Naive thymus-derived CD4-positive, alpha-beta T cell (primary cell): ENCODE data around the gene TBX6. TPM values are rescaled to one million over a fixed set of nuclear protein-coding genes. Genes with fewer than 3 reads are reported as not detected.
A peak's percentile ranks its signal among the peaks of the same experiment; 100 is the strongest.

Experiments used
- ATAC-seq: fragments of 150-1000 bp; cut with Tn5 transposase; 2 replicates; pipeline ENCODE4 v1.10.0; 2021; ENCODE audit warnings: mild to moderate bottlenecking, moderate library complexity
- CTCF ChIA-PET: fragments of 350-600 bp; sonication (Branson Sonifier 250); formaldehyde crosslinking; loops from one replicate; lab custom pipeline; 2021; ENCODE audit warnings: antibody characterized with exemption; lab: Charles Lee
- POLR2A ChIA-PET: fragments of 350-600 bp; sonication (Branson Sonifier 250); formaldehyde crosslinking; loops from one replicate; lab custom pipeline; 2021; ENCODE audit warnings: antibody characterized with exemption, inconsistent platforms; lab: Charles Lee
- DNase-seq, 9 donors: peaks; one replicate each; pipeline versions ENCODE4 v3.0.0 to v3.0.0-alpha.2; 2020 to 2022; ENCODE audit warnings: mixed read lengths in 1 of 9
- H3K27ac ChIP-seq: one replicate; pipeline ENCODE4 v1.7.0; 2013; ENCODE audit warnings: mild to moderate bottlenecking, low read depth, low read length, moderate library complexity
- H3K27me3 ChIP-seq, 2 donors: one replicate each; pipeline ENCODE4 v1.7.0; 2013; ENCODE audit warnings: low read length in 2 of 2, mild to moderate bottlenecking in 2 of 2, moderate library complexity in 2 of 2; ENCODE audit not compliant: control insufficient read depth in 2 of 2, insufficient read depth in 2 of 2
- H3K36me3 ChIP-seq, 3 experiments: 1 replicate in 2 of 3; 2 replicates in 1 of 3; pipeline ENCODE4 v1.7.0; 2013; ENCODE audit warnings: low read length in 3 of 3, mild to moderate bottlenecking in 3 of 3, moderate library complexity in 1 of 3; ENCODE audit not compliant: insufficient read depth in 3 of 3, control insufficient read depth in 2 of 3
- H3K4me1 ChIP-seq, 2 donors: one replicate each; pipeline ENCODE4 v1.7.0; 2013; ENCODE audit warnings: low read length in 2 of 2, mild to moderate bottlenecking in 2 of 2, moderate library complexity in 1 of 2; ENCODE audit not compliant: control insufficient read depth in 2 of 2, insufficient read depth in 2 of 2
- H3K4me3 ChIP-seq: 2 replicates; pipeline ENCODE4 v1.7.0; 2013; ENCODE audit warnings: mild to moderate bottlenecking, low read length
- H3K9me3 ChIP-seq, 3 experiments: 1 replicate in 2 of 3; 2 replicates in 1 of 3; pipeline ENCODE4 v1.7.0; 2013; ENCODE audit warnings: low read length in 3 of 3; ENCODE audit not compliant: control insufficient read depth in 2 of 3
- H3K27ac Mint-ChIP-seq, 9 donors: one replicate each; pipeline ENCODE4 v1.8.0; 2020 to 2022; ENCODE audit warnings: mixed read lengths in 9 of 9, mild to moderate bottlenecking in 8 of 9, moderate library complexity in 5 of 9, inconsistent platforms in 2 of 9
- H3K27me3 Mint-ChIP-seq, 5 donors: one replicate each; pipeline ENCODE4 v1.8.0; 2021 to 2022; ENCODE audit warnings: mixed read lengths in 5 of 5, mild to moderate bottlenecking in 1 of 5
- H3K36me3 Mint-ChIP-seq, 5 donors: one replicate each; pipeline ENCODE4 v1.8.0; 2020 to 2022; ENCODE audit warnings: mixed read lengths in 5 of 5, mild to moderate bottlenecking in 3 of 5, inconsistent platforms in 1 of 5
- H3K4me1 Mint-ChIP-seq, 7 donors: one replicate each; pipeline ENCODE4 v1.8.0; 2020 to 2022; ENCODE audit warnings: mixed read lengths in 7 of 7, mild to moderate bottlenecking in 3 of 7, inconsistent platforms in 1 of 7
- H3K4me3 Mint-ChIP-seq, 10 donors: one replicate each; pipeline ENCODE4 v1.8.0; 2020 to 2022; ENCODE audit warnings: mild to moderate bottlenecking in 10 of 10, mixed read lengths in 10 of 10, moderate library complexity in 6 of 10, inconsistent platforms in 2 of 10
- H3K9me3 Mint-ChIP-seq, 11 donors: one replicate each; pipeline ENCODE4 v1.8.0; 2020 to 2022; ENCODE audit warnings: mixed read lengths in 11 of 11, mild to moderate bottlenecking in 4 of 11, inconsistent platforms in 1 of 11, moderate library complexity in 1 of 11
- intact Hi-C, 2 donors: fragments of 100-400 bp; cut with micrococcal nuclease; formaldehyde crosslinking; loops; one replicate each; pipeline ENCODE4 v1.15.1; 2023
- polyA plus RNA-seq, 2 donors: library from polyadenylated mRNA; unstranded; fragments of 300-500 nt; fragmentation: Illumina TruSeq; gene quantifications; one replicate each; pipeline ENCODE4 v1.2.3, GENCODE V29; 2021
- total RNA-seq, 6 experiments: library from RNA in 5 of 6; stranded (reverse) in 5 of 6; gene quantifications; 1 replicate in 5 of 6; 2 replicates in 1 of 6; pipeline ENCODE4 v1.2.3 and lab custom pipeline; 2021 to 2026

Gene TBX6
- total and polyA plus RNA-seq, 7 experiments from 2014 or later, result 0.38 to 3.3 (median 1.6) TPM; not detected in 1

DNA sequence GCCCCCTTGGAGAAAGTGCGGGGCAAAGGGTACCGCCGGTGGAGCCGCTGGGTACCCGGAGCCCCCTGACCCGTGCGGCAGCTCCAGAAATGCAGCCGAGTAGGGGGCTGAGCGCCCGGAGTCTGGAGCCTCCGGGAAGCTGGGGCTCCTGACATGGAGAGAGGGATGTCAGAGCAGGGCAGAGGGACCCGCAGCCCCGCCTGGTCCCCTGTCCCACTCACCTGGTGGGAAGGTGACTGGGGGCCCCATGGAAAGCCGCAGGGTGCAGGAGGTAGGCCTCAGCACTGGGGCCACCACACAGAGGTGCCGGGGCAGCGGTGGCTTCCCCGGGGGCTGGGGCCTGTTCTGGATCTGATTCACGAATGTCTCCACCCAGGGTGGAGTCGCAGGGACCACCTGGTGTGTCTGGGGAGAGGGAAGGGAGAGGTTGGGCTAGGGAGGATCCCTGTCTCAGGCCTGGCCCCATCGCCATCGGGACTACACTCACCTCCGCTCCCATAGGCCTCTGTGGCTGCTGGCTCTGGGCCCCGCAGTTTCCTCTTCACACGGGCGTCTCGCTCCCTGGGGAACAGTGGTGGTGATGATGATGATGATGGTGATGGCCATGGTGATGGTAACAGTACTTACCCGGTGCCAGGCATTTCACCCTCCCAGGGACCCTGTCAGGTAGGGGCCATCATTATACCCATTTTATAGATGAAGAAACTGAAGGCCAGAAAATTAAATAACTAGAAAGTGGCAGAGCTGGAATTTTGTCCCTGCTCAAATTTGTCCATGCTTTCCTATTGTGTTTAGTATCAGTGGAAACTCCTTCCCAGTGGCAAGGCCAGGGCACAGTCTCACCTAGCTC is 5.2 kb downstream of the TBX6 start:
- H3K36me3 ChIP-seq, result peaks cover 7 to 41% (median 17%) of the 10 kb centered on the region in 3 experiments
- intact Hi-C loops, result no loop called here
- peaks cover 0 to 23% (median 14%) of the 10 kb centered on the region in 5 donors for H3K36me3 Mint-ChIP-seq
- no peaks in the 10 kb centered on the region for H3K27me3 Mint-ChIP-seq
- no peaks in the 10 kb centered on the region for H3K9me3 Mint-ChIP-seq
- H3K4me3 ChIP-seq, result no peak overlapping the region
- H3K4me1 Mint-ChIP-seq, result peaks cover 18 to 32% (median 23%) of the 10 kb centered on the region in 7 donors
- ATAC-seq (no peak), DNase-seq (no peak)
- ChIA-PET POLR2A (interaction anchor here (0.6 to 10.4 kb wide), 2 partner anchors 12 to 484 kb away, joined by 3 to 177 read pairs; partner anchors contain the start of gene PPP4C), CTCF (interaction anchor here (0.6 kb wide), 1 partner anchor 461 kb away, joined by 5 read pairs; no protein-coding TSS in a partner anchor)
- H3K27ac ChIP-seq, result no peak overlapping the region
- no peak overlapping the region for H3K4me3 Mint-ChIP-seq
- H3K27me3 ChIP-seq, result no peaks in the 10 kb centered on the region
- H3K4me1 ChIP-seq, result peaks cover 0 to 19% of the 10 kb centered on the region in 2 donors
- no peaks in the 10 kb centered on the region for H3K9me3 ChIP-seq
- H3K27ac Mint-ChIP-seq, result peak overlapping the region in 4 of 9 donors; percentile 13 to 69 (median 46)

DNA sequence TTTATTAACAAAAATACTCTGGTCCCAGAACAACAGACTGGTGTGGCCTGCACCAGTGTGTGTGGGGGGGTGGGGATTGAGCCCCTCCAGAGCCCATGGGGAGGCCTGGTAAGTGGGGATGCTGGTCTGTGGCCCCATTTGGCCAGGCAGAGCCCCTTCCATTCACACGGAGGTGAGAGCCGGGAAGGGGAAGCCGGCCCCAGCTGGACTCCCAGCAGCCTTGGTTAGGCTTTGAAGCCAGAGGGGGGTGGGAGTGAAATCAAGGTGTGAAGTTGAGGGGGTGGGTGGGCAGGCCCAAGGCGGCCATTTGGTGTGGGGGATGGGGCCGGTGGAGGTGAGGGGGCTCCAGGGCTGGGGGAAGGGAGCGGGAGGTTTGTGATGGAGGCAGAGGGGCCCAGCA is 5.9 kb downstream of the TBX6 start:
- intact Hi-C loops, result no loop called here
- H3K4me1 Mint-ChIP-seq, result peaks cover 17 to 32% (median 23%) of the 10 kb centered on the region in 7 donors
- CTCF ChIA-PET, result no interaction called here

DNA sequence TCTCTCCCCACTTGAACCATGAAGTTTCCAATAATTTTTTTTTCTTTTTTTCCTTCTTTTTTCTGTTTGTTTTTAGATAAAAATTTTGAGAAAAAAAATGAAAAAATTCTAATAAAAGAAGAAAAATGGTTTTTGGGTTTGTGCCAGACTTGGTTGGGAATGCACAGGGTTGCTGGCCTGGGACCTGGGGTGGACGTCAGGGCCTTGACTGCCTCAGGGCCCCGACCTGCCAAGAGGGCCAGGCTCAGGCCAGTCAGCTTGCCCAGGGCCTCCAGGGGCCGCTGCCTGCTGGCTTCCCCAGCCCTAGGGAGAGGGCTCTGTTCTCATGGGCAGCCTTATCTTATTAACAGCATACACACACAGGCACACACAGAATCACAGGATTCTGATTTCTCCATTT is 6.5 kb downstream of the TBX6 start:
- no peaks in the 10 kb centered on the region for H3K27me3 ChIP-seq
- no peak overlapping the region for H3K27ac ChIP-seq
- H3K4me3 Mint-ChIP-seq, result no peak overlapping the region
- H3K9me3 ChIP-seq, result no peaks in the 10 kb centered on the region
- no peaks in the 10 kb centered on the region for H3K9me3 Mint-ChIP-seq
- H3K36me3 Mint-ChIP-seq, result peaks cover 0 to 27% (median 14%) of the 10 kb centered on the region in 5 donors
- H3K4me1 ChIP-seq, result peaks cover 0 to 6% of the 10 kb centered on the region in 2 donors
- H3K27me3 Mint-ChIP-seq, result no peaks in the 10 kb centered on the region
- H3K4me1 Mint-ChIP-seq, result peaks cover 13 to 32% (median 19%) of the 10 kb centered on the region in 7 donors
- no peak overlapping the region for H3K27ac Mint-ChIP-seq
- no peak overlapping the region for H3K4me3 ChIP-seq
- peaks cover 7 to 53% (median 27%) of the 10 kb centered on the region in 3 experiments for H3K36me3 ChIP-seq
- intact Hi-C loops, result no loop called here
- DNase-seq, result no peak
- CTCF ChIA-PET, result no interaction called here
- no peak for ATAC-seq
- POLR2A ChIA-PET, result interaction anchor here (1.4 to 1.5 kb wide), 2 partner anchors 9 to 19 kb away, joined by 5 to 7 read pairs; partner anchors contain the start of gene PPP4C

More for the DNA sequence above, 5.9 kb downstream of the TBX6 start:
- POLR2A ChIA-PET, result interaction anchor here (1.5 kb wide), 1 partner anchor 9 kb away, joined by 7 read pairs; the partner anchor contains the start of gene PPP4C
- H3K27ac Mint-ChIP-seq, result no peak overlapping the region
- ATAC-seq, result no peak
- H3K27ac ChIP-seq, result no peak overlapping the region
- peaks cover 0 to 27% (median 14%) of the 10 kb centered on the region in 5 donors for H3K36me3 Mint-ChIP-seq
- no peak overlapping the region for H3K4me3 ChIP-seq
- no peaks in the 10 kb centered on the region for H3K9me3 Mint-ChIP-seq
- H3K36me3 ChIP-seq, result peaks cover 7 to 47% (median 22%) of the 10 kb centered on the region in 3 experiments
- no peak for DNase-seq
- H3K4me1 ChIP-seq, result peaks cover 0 to 12% of the 10 kb centered on the region in 2 donors
- no peak overlapping the region for H3K4me3 Mint-ChIP-seq
- no peaks in the 10 kb centered on the region for H3K9me3 ChIP-seq
- no peaks in the 10 kb centered on the region for H3K27me3 ChIP-seq
- H3K27me3 Mint-ChIP-seq, result no peaks in the 10 kb centered on the region

DNA sequence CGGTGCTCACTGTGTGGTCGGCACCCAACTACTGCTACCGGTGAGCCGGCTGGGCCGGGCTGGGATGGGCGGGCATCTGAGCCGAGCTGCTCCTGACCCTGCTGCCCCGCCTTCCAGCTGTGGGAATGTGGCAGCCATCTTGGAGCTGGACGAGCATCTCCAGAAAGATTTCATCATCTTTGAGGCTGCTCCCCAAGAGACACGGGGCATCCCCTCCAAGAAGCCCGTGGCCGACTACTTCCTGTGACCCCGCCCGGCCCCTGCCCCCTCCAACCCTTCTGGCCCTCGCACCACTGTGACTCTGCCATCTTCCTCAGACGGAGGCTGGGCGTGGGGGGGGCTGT is 6.9 kb downstream of the TBX6 start:
- peaks cover 0 to 2% of the 10 kb centered on the region in 2 donors for H3K4me1 ChIP-seq
- no peak overlapping the region for H3K4me3 ChIP-seq
- H3K4me3 Mint-ChIP-seq, result no peak overlapping the region
- POLR2A ChIA-PET, result interaction anchor here (1.4 to 1.5 kb wide), 2 partner anchors 8 to 19 kb away, joined by 5 to 7 read pairs; partner anchors contain the start of gene PPP4C
- no peaks in the 10 kb centered on the region for H3K9me3 Mint-ChIP-seq
- peaks cover 0 to 28% (median 16%) of the 10 kb centered on the region in 5 donors for H3K36me3 Mint-ChIP-seq
- H3K27me3 Mint-ChIP-seq, result no peaks in the 10 kb centered on the region
- CTCF ChIA-PET, result no interaction called here
- intact Hi-C loops, result no loop called here
- H3K36me3 ChIP-seq, result peaks cover 7 to 56% (median 27%) of the 10 kb centered on the region in 3 experiments
- H3K27ac Mint-ChIP-seq, result no peak overlapping the region
- no peak for DNase-seq
- H3K9me3 ChIP-seq, result no peaks in the 10 kb centered on the region
- H3K27me3 ChIP-seq, result no peaks in the 10 kb centered on the region
- no peak overlapping the region for H3K27ac ChIP-seq
- peaks cover 10 to 32% (median 14%) of the 10 kb centered on the region in 7 donors for H3K4me1 Mint-ChIP-seq
- ATAC-seq, result no peak

DNA sequence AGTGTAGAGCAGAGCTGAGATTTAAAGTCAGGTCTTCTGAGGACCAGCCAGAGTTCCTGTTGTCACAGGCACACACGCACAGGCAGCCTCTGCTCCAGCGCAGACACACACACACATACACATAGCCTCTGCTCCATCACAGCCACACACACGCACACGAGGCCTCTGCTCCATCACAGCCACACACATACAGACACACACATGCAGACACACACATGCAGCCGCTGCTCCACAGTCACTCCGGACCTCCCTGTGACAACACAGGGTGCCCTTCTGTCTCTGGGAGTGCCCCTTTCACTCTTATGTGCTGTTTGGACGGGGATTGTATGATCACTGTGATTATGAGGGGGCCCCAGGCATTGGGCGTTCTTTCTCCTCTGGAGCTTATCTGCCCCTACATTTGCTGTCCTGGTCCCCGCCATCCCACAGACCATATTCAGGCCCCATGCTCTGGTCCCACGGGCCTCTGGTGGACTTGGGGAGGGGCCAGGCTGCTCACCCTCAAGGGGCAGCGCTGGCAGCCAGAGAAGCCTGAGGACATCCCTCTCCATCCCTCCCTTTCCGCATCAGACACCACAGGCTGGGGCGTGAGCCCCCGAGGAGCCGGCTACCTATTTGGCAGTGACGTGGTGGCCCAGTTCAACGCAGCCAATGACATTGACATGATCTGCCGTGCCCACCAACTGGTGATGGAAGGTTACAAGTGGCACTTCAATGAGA is 7.5 kb downstream of the TBX6 start:
- H3K36me3 Mint-ChIP-seq, result peaks cover 0 to 33% (median 18%) of the 10 kb centered on the region in 5 donors
- CTCF ChIA-PET, result no interaction called here
- no peaks in the 10 kb centered on the region for H3K9me3 Mint-ChIP-seq
- H3K27ac Mint-ChIP-seq, result peak overlapping the region in 3 of 9 donors; percentile 2 to 65 (median 7)
- Histone ChIP-seq H3K9me3 (no peaks in the 10 kb centered on the region), H3K27ac (no peak overlapping the region), H3K4me3 (no peak overlapping the region), H3K4me1 (no peaks in the 10 kb centered on the region), H3K27me3 (no peaks in the 10 kb centered on the region), H3K36me3 (peaks cover 7 to 62% (median 27%) of the 10 kb centered on the region in 3 experiments)
- intact Hi-C loops, result no loop called here
- POLR2A ChIA-PET, result interaction anchor here (0.6 to 1.6 kb wide), 4 partner anchors 8 to 18 kb away, joined by 4 to 7 read pairs (median 4); partner anchors contain the start of gene PPP4C
- peaks cover 9 to 32% (median 17%) of the 10 kb centered on the region in 7 donors for H3K4me1 Mint-ChIP-seq
- no peak for DNase-seq
- H3K4me3 Mint-ChIP-seq, result no peak overlapping the region
- ATAC-seq, result no peak
- no peaks in the 10 kb centered on the region for H3K27me3 Mint-ChIP-seq
